GM12891 (cell line): ENCODE measurements around the gene GEMIN8.

Experiments
- POLR2A ChIP-seq: IDR thresholded peaks from 2 replicates; pipeline ENCODE4 v1.6.1; 2011; ENCODE audit warnings: low read depth, low read length, control low read depth
- POLR2AphosphoS5 ChIP-seq: IDR thresholded peaks from 2 replicates; pipeline ENCODE4 v1.6.1; 2011; ENCODE audit warnings: low read depth, low read length, control low read depth

DNA sequence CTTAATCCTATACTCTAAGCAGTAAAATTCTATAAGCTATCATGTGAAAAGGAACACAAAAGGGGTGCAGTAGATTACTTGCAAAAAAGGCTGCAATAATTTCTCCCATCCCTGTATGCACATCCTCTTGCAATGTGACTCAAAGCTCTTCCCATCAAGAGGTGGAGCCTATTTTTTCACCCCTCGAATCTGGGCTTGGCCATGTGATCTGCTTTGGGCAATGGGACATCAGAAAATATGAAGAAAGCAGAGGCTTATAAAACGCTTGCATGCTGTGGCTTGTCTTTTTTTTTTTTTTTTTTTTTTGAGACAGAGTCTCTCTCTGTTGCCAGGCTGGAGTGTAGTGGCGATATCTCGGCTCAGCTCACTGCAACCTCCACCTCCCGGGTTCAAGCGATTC, 33.0 kb downstream of the GEMIN8 start:
- no peak for TF ChIP-seq POLR2A
- no peak for TF ChIP-seq POLR2AphosphoS5
